Measurements from ENCODE around the gene MRPL49. TPM values are rescaled to one million over a fixed set of nuclear protein-coding genes. Genes with fewer than 3 reads are reported as not detected.

Gene MRPL49
- total RNA-seq, 1 experiment from 2014 or later, result 73.4 TPM

DNA sequence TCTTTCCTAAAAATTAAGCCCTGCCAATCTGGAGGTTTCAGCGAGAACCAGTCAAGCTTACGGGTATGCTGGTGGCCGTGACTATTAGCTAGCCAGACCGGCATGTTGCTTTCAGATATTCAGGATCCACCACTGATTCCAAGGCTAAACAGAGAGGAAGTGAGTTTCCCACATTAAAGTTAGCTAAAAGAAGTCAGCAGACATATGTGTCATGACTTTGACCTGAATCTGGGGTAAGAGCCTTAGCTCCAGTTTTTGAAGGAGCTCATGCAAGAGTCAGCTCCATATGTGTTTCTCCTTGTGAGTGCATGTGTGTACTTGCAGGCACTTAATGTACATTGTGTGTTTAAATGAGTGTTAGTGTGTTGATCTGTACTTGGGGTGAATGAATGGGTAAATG is 36.7 kb upstream of the MRPL49 start:
- Histone ChIP-seq H3K27me3 (ENCODE audit: insufficient read depth, low read length) (no peaks in the 10 kb centered on the region), H3K18ac (ENCODE audit: insufficient read length, low read depth, low read length) (no peak overlapping the region), H2BK15ac (ENCODE audit: low read depth, low read length) (no peak overlapping the region), H2AFZ (ENCODE audit: low read length) (no peak overlapping the region), H4K20me1 (ENCODE audit: control insufficient read depth, insufficient read depth, insufficient read length) (peaks cover 3% of the 10 kb centered on the region), H3T11ph (ENCODE audit: low read length) (no peak overlapping the region), H3K79me2 (ENCODE audit: insufficient read depth, low read length) (peaks cover 8% of the 10 kb centered on the region; the same call in 1 of the 2 replicates), H3K56ac (ENCODE audit: insufficient read length, low read depth, low read length) (no peak overlapping the region), H3K79me1 (ENCODE audit: insufficient read depth, low read depth, low read length, poor library complexity, severe bottlenecking) (peaks cover 3% of the 10 kb centered on the region), H3K4me2 (ENCODE audit: insufficient read depth, insufficient read length, low read length) (peak overlapping the region; percentile 79), H2BK120ac (ENCODE audit: low read depth, low read length, poor library complexity, severe bottlenecking) (no peak overlapping the region), H2BK12ac (ENCODE audit: insufficient read length, low read depth, low read length) (no peak overlapping the region), H4K91ac (ENCODE audit: insufficient read length, low read depth, low read length) (no peak overlapping the region), H2BK5ac (ENCODE audit: insufficient read length, low read length) (no peak overlapping the region), H3K14ac (ENCODE audit: insufficient read depth, low read length) (no peak overlapping the region), H4K8ac (replicated peaks; ENCODE audit: insufficient read length, low read depth, low read length) (no peak overlapping the region), H3K9ac (ENCODE audit: extremely low read depth, insufficient read length, low read length) (no peak overlapping the region), H3K4ac (ENCODE audit: low read depth, low read length) (no peak overlapping the region), H3K23ac (ENCODE audit: insufficient read length, low read depth, low read length) (no peak overlapping the region), H2AK5ac (ENCODE audit: insufficient read length, low read length) (no peak overlapping the region), H3K4me1 (ENCODE audit: insufficient read depth, low read length) (no peaks in the 10 kb centered on the region), H2BK20ac (ENCODE audit: low read depth, low read length, poor library complexity, severe bottlenecking) (no peak overlapping the region), H3K9me3 (ENCODE audit: control insufficient read depth, low read depth, low read length) (no peaks in the 10 kb centered on the region), H3K23me2 (ENCODE audit: insufficient read length, low read depth, low read length, poor library complexity, severe bottlenecking) (peaks cover 12% of the 10 kb centered on the region), H3K27ac (ENCODE audit: insufficient read length, low read depth, low read length) (no peak overlapping the region), H4K5ac (ENCODE audit: insufficient read length, low read depth, low read length) (no peak overlapping the region)
- Mint-ChIP-seq H3K4me1 (peaks cover 14 to 16% of the 10 kb centered on the region in 2 experiments), H3K4me3 (peak overlapping the region; percentile 97 to 99), H3K36me3 (ENCODE audit: insufficient read depth in 1 of 3, low read depth in 3 of 3) (peaks cover 19 to 63% (median 60%) of the 10 kb centered on the region in 3 experiments), H3K27me3 (ENCODE audit: low read depth) (no peaks in the 10 kb centered on the region), H3K9me3 (no peaks in the 10 kb centered on the region; a peak in 1 of 5 replicates), H3K27ac (no peak overlapping the region; a peak in 2 of 7 replicates)
- WGBS (ENCODE audit: extremely low coverage, insufficient read length, low lambda C conversion rate), result no CpG with 5 or more reads among the region's 4 CpGs
- TF ChIP-seq, protein P1, sequence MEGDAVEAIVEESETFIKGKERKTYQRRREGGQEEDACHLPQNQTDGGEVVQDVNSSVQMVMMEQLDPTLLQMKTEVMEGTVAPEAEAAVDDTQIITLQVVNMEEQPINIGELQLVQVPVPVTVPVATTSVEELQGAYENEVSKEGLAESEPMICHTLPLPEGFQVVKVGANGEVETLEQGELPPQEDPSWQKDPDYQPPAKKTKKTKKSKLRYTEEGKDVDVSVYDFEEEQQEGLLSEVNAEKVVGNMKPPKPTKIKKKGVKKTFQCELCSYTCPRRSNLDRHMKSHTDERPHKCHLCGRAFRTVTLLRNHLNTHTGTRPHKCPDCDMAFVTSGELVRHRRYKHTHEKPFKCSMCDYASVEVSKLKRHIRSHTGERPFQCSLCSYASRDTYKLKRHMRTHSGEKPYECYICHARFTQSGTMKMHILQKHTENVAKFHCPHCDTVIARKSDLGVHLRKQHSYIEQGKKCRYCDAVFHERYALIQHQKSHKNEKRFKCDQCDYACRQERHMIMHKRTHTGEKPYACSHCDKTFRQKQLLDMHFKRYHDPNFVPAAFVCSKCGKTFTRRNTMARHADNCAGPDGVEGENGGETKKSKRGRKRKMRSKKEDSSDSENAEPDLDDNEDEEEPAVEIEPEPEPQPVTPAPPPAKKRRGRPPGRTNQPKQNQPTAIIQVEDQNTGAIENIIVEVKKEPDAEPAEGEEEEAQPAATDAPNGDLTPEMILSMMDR (conservative IDR thresholded peaks at IDR 0.05), result no peak
- no peak for DNase-seq
